Gastrocnemius medialis (tissue), 4 donors: ENCODE results near the gene TMEM185B. TPM values are rescaled to one million over a fixed set of nuclear protein-coding genes. Genes with fewer than 3 reads are reported as not detected.

Experiments used
- ATAC-seq, 2 donors: fragments of 150-250 bp; one replicate each; pipeline ENCODE4 v1.9.1; 2016
- DNase-seq, 2 donors: peaks; one replicate each; pipeline ENCODE4 v3.0.0-alpha.2; 2019
- H3K27ac ChIP-seq, 4 donors: fragments of 200-600 bp; sonication (generic); 1 replicate in 1 of 4; 2 replicates in 3 of 4; pipeline ENCODE4 v1.5.1; 2016 to 2018; ENCODE audit warnings: mild to moderate bottlenecking in 2 of 4, moderate library complexity in 1 of 4
- H3K27me3 ChIP-seq, 3 donors: fragments of 200-600 bp; sonication (generic) in 2 of 3; 1 replicate in 1 of 3; 2 replicates in 2 of 3; pipeline versions ENCODE4 v1.5.1 to v1.6.0; 2016 to 2019; ENCODE audit warnings: mild to moderate bottlenecking in 1 of 3, moderate library complexity in 1 of 3
- H3K36me3 ChIP-seq, 2 donors: fragments of 200-600 bp; sonication (generic) in 1 of 2; one replicate each; pipeline ENCODE4 v1.5.1; 2017 to 2018
- H3K4me1 ChIP-seq, 2 donors: fragments of 200-600 bp; sonication (generic) in 1 of 2; one replicate each; pipeline ENCODE4 v1.5.1; 2016 to 2017; ENCODE audit warnings: mild to moderate bottlenecking in 2 of 2
- H3K4me3 ChIP-seq, 4 donors: fragments of 200-600 bp; sonication (generic) in 3 of 4; 1 replicate in 1 of 4; 2 replicates in 3 of 4; pipeline ENCODE4 v1.5.1; 2016 to 2019; ENCODE audit warnings: mild to moderate bottlenecking in 2 of 4
- H3K9me3 ChIP-seq, 3 donors: fragments of 200-600 bp; sonication (generic) in 2 of 3; 1 replicate in 1 of 3; 2 replicates in 2 of 3; pipeline ENCODE4 v1.5.1; 2016 to 2019
- POLR2A ChIP-seq, 2 donors: fragments of 450-650 bp; IDR thresholded peaks; one replicate each; pipeline ENCODE4 v1.6.1; 2017; ENCODE audit warnings: antibody characterized with exemption in 2 of 2, mild to moderate bottlenecking in 2 of 2, moderate library complexity in 2 of 2
- in situ Hi-C, 4 donors: fragments of 200-750 bp; cut with MboI; loops; one replicate each; pipeline versions ENCODE4 v1.15.0 to v1.8.0; 2017; ENCODE audit warnings: low sequenced_read_pairs in 4 of 4
- intact Hi-C: fragments of 100-400 bp; cut with DNase I; formaldehyde crosslinking; loops from one replicate; pipeline ENCODE4 v1.15.1; 2023; ENCODE audit warnings: low total_unique reads
- total RNA-seq, 4 donors: library from RNA; depleted of rRNA; stranded (reverse); fragments of >200 nt; gene quantifications; one replicate each; pipeline versions ENCODE4 v1.1.0 to v1.2.3, GENCODE V29; 2016
- TF ChIP-seq, protein P1 (sequence below), 5 experiments: fragments of 450-650 bp in 3 of 5; fragments of 200-600 bp in 2 of 5; sonication (generic) in 2 of 5; IDR thresholded peaks in 4 of 5; conservative IDR thresholded peaks in 1 of 5; 1 replicate in 4 of 5; 2 replicates in 1 of 5; pipeline ENCODE4 v1.5.1; 2016 to 2019; ENCODE audit warnings: antibody characterized with exemption in 5 of 5, mild to moderate bottlenecking in 3 of 5, moderate library complexity in 3 of 5

The TMEM185B gene
- total RNA-seq, 4 donors from 2014 or later = 10.8 to 23.5 (median 15.4) TPM

DNA sequence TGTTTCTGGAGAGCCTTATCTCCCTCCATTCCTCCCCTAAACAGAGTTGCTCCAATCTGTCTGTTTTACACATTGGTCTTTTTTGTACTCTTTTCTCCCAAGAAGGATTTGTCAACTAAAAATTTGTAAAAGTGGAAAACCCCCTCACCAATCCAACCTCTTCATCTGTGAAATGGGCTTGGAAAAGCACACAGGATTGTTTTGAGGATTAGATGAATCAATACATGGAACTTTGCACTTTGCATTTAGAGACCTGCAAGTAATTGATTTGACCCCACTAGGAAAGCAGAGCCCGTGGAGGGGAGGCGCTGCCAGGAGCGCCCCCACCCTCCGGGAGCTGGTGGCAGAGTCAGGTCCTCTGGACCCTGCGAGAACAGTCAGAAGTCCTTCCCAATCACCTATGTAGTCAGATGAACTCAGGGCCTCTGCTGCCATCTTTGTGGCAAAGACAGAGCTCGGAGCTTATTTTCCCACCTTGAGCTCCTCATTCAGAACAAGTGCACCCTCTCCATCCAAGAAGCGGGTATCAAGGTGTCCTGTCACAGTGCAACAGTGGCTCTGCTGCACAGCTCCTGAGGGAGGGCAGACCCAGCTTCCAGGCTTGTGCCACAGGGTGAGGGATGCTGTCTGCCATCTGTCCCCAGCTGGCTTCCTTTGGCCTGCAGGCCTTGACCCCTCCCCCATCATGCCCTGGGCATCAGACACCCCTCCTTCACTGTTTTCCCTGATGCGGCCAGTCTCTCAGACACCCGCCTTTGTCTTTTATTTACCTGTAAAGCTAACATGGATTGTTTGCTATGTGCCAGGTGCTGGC is 1.7 kb upstream of the TMEM185B start:
- no peak overlapping the region for H3K27ac ChIP-seq
- peaks cover 0 to 4% of the 10 kb centered on the region in 2 donors for H3K36me3 ChIP-seq
- no peaks in the 10 kb centered on the region for H3K27me3 ChIP-seq
- intact Hi-C loops = loop anchor here (5.0 to 10.0 kb wide), 3 partner anchors 87 to 468 kb away; partner anchors contain the start of gene PTPN4
- H3K9me3 ChIP-seq = no peaks in the 10 kb centered on the region
- ATAC-seq (no peak), DNase-seq (no peak)
- peaks cover 28 to 32% of the 10 kb centered on the region in 2 donors for H3K4me1 ChIP-seq
- TF ChIP-seq, protein P1, sequence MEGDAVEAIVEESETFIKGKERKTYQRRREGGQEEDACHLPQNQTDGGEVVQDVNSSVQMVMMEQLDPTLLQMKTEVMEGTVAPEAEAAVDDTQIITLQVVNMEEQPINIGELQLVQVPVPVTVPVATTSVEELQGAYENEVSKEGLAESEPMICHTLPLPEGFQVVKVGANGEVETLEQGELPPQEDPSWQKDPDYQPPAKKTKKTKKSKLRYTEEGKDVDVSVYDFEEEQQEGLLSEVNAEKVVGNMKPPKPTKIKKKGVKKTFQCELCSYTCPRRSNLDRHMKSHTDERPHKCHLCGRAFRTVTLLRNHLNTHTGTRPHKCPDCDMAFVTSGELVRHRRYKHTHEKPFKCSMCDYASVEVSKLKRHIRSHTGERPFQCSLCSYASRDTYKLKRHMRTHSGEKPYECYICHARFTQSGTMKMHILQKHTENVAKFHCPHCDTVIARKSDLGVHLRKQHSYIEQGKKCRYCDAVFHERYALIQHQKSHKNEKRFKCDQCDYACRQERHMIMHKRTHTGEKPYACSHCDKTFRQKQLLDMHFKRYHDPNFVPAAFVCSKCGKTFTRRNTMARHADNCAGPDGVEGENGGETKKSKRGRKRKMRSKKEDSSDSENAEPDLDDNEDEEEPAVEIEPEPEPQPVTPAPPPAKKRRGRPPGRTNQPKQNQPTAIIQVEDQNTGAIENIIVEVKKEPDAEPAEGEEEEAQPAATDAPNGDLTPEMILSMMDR (IDR thresholded peaks at IDR 0.05 in 4 of 5, conservative IDR thresholded peaks at IDR 0.05 in 1 of 5) = no peak
- no peak for TF ChIP-seq POLR2A (IDR thresholded peaks at IDR 0.05)
- no peak overlapping the region for H3K4me3 ChIP-seq
- in situ Hi-C loops = no loop called here

- no peak for TF ChIP-seq POLR2A (IDR thresholded peaks at IDR 0.05)
- TF ChIP-seq, protein P1 (IDR thresholded peaks at IDR 0.05 in 4 of 5, conservative IDR thresholded peaks at IDR 0.05 in 1 of 5) = no peak
- intact Hi-C loops = loop anchor here (5.0 to 10.0 kb wide), 3 partner anchors 88 to 467 kb away; partner anchors contain the start of gene PTPN4
- peak overlapping the region; percentile 70 to 78 (median 70) for H3K4me3 ChIP-seq
- H3K4me1 ChIP-seq = peaks cover 28 to 32% of the 10 kb centered on the region in 2 donors
- no peaks in the 10 kb centered on the region for H3K27me3 ChIP-seq
- H3K36me3 ChIP-seq = peaks cover 0 to 8% of the 10 kb centered on the region in 2 donors
- no peaks in the 10 kb centered on the region for H3K9me3 ChIP-seq
- peak overlapping the region in 3 of 4 donors; percentile 86 to 90 (median 89) for H3K27ac ChIP-seq
- in situ Hi-C loops = no loop called here
- ATAC-seq (no peak), DNase-seq (peak in 1 of 2 donors; percentile 10)
Observed at GRCh38 chr2:120224256-120224655, 1.1 kb upstream of the TMEM185B start.

DNA sequence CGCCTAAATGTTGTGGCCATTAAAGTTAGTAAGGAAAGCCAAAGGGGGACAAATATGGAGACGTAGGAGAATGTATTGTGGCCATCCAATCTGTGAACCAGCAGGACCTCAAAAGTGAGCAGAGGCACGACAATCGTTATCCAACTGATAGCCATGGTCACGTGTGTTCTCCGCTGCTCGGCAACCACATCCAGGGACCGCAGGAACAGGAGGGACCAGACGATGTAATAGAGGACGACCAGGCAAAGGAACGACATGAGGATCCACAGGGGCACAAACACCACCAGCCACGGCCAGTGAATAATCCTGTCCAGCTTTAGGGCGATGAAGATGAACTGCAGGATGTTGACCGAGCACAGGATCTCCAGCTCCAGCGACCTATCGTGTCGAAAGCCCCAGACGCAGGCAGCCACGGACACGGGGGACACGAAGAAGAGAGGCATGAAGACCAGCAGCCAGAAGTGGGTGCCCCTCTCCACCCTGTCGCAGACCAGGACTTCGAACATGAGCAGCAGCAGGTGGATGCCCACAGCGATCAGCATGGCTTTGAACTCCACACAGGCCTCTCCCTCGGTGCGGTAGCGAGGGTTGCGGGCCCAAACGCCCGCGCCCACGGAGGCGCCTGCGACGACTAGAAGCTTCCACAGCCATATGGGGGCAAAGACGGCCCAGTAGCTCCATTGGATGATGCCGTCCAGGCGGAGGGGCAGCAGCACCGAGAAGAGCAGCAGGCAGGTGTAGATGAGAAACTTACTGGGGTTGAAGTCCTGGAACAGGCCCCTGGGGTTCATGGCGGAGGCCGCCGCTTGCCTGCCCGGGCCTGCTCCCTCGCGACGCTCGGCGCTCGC is 790 bp downstream of the TMEM185B start:
- Histone ChIP-seq H3K9me3 (no peaks in the 10 kb centered on the region), H3K36me3 (peaks cover 0 to 13% of the 10 kb centered on the region in 2 donors), H3K4me1 (peaks cover 25% of the 10 kb centered on the region in 2 donors), H3K4me3 (peak overlapping the region; percentile 70 to 78 (median 70)), H3K27ac (peak overlapping the region; percentile 86 to 96 (median 90)), H3K27me3 (no peaks in the 10 kb centered on the region)
- intact Hi-C loops = loop anchor here (1.0 to 10.0 kb wide), 4 partner anchors 30 to 465 kb away; partner anchors contain the start of genes PTPN4 and RALB
- in situ Hi-C loops = no loop called here
- ATAC-seq (no peak), DNase-seq (peak in 1 of 2 donors; percentile 16)
- TF ChIP-seq, protein P1 (IDR thresholded peaks at IDR 0.05 in 4 of 5, conservative IDR thresholded peaks at IDR 0.05 in 1 of 5) = no peak
- TF ChIP-seq POLR2A (IDR thresholded peaks at IDR 0.05) = no peak

DNA sequence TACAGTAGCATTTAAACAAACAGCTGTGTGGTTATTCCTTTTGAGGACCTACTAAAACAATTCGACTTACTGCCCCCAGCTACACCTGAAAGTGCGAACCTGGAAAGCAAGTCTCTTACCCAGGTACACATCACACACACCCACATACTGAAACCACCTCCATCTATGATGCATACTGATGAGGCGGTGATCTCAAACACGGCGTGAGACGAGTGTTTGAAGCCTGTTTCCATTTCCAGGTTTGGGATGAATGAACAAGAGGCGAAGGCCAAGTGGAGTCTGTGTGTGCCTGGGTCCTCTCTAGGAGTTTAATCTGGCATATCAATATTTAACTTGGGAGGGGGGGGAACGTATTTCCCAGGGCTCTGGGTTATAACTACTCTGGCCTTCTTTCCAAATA is 1.6 kb downstream of the TMEM185B start:
- H3K4me1 ChIP-seq = peaks cover 25% of the 10 kb centered on the region in 2 donors
- no peak for ATAC-seq

More for the DNA sequence above, 1.6 kb downstream of the TMEM185B start:
- peak overlapping the region in 1 of 4 donors; percentile 16 for H3K4me3 ChIP-seq
- TF ChIP-seq POLR2A (IDR thresholded peaks at IDR 0.05) = no peak
- TF ChIP-seq, protein P1 (IDR thresholded peaks at IDR 0.05 in 4 of 5, conservative IDR thresholded peaks at IDR 0.05 in 1 of 5) = no peak
- peak in 1 of 2 donors; percentile 1 for DNase-seq
- in situ Hi-C loops = no loop called here
- peaks cover 0 to 13% of the 10 kb centered on the region in 2 donors for H3K36me3 ChIP-seq
- no peaks in the 10 kb centered on the region for H3K27me3 ChIP-seq
- intact Hi-C loops = loop anchor here (5.0 to 10.0 kb wide), 3 partner anchors 91 to 464 kb away; partner anchors contain the start of gene PTPN4
- H3K9me3 ChIP-seq = no peaks in the 10 kb centered on the region
- H3K27ac ChIP-seq = peak overlapping the region in 1 of 4 donors; percentile 90
